ENCODE results near the gene FAM89B.

Gene FAM89B

GRCh38 chr11:65532388-65533064 is 39.8 kb upstream of the FAM89B start:
- Histone ChIP-seq H3K27me3 (no peaks in the 10 kb centered on the region), H3K4me3 (no peak overlapping the region), H3K36me3 (peaks cover 39 to 99% (median 70%) of the 10 kb centered on the region in 3 donors), H3K9me3 (no peaks in the 10 kb centered on the region), H3K4me1 (no peaks in the 10 kb centered on the region), H3K27ac (no peak overlapping the region)
- no peak for DNase-seq
- TF ChIP-seq, protein P1, sequence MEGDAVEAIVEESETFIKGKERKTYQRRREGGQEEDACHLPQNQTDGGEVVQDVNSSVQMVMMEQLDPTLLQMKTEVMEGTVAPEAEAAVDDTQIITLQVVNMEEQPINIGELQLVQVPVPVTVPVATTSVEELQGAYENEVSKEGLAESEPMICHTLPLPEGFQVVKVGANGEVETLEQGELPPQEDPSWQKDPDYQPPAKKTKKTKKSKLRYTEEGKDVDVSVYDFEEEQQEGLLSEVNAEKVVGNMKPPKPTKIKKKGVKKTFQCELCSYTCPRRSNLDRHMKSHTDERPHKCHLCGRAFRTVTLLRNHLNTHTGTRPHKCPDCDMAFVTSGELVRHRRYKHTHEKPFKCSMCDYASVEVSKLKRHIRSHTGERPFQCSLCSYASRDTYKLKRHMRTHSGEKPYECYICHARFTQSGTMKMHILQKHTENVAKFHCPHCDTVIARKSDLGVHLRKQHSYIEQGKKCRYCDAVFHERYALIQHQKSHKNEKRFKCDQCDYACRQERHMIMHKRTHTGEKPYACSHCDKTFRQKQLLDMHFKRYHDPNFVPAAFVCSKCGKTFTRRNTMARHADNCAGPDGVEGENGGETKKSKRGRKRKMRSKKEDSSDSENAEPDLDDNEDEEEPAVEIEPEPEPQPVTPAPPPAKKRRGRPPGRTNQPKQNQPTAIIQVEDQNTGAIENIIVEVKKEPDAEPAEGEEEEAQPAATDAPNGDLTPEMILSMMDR (IDR thresholded peaks at IDR 0.05), result no peak
- intact Hi-C loops (cut with DNase I; ENCODE audit: low total_unique reads), result no loop called here

DNA sequence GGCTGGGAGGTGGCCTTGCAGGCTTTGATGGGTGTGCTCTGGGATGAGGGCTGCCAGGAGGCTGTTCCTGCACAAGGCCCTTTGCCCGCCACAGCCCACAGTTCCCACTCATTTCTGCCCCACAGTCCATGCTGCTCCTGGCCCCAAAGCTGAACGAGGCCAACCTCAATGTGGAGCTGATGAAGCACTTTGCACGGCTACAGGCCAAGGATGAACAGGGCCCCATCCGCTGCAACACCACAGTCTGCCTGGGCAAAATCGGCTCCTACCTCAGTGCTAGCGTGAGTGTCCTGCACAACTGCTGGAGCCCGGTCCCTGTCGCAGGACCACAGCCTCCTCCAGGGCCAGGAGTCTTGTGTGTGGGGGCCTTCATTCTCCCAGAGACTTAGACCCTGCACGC is 37.2 kb upstream of the FAM89B start:
- DNase-seq, result no peak
- H3K36me3 ChIP-seq, result peaks cover 52 to 96% (median 77%) of the 10 kb centered on the region in 3 donors
- no peak overlapping the region for H3K27ac ChIP-seq
- H3K4me1 ChIP-seq, result peaks cover 0 to 14% (median 10%) of the 10 kb centered on the region in 4 donors
- H3K27me3 ChIP-seq, result no peaks in the 10 kb centered on the region
- intact Hi-C loops (cut with DNase I; ENCODE audit: low total_unique reads), result no loop called here
- H3K4me3 ChIP-seq, result no peak overlapping the region
- TF ChIP-seq, protein P1 (IDR thresholded peaks at IDR 0.05), result no peak
- no peaks in the 10 kb centered on the region for H3K9me3 ChIP-seq

DNA sequence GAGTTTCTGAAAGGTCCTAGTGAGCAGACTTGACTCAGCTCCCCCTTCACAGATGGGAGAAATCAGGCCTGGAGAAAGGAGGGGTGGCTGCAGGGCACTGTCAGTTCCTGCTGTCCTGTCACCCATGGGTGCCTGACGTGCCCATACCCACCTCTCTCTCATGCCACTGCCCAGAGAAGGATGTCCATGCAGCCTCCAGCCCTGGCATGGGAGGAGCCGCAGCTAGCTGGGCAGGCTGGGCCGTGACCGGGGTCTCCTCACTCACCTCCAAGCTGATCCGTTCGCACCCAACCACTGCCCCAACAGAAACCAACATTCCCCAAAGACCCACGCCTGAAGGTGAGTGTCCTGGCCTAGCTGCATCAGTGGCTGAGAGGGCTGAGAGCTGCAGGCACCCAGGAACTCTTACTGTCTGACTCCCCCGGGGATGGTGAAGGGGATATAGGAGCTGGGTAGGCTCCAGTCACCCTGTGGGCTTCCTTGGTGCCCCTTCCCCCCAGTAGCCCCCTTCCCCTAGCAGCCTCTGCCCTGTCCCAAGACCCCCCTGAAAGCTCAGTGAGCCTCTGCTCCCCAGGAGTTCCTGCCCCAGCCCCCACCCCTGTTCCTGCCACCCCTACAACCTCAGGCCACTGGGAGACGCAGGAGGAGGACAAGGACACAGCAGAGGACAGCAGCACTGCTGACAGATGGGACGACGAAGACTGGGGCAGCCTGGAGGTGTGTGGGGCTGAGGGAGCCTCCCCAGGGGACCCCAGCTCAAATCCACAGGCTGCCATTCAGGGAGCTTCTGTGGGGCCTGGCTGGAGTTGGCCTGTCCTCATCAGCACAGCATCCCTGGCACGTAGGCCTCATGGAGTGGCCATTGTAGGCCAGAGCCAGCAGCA is 35.7 kb upstream of the FAM89B start:
- Histone ChIP-seq H3K27ac (peak overlapping the region in 1 of 2 donors; percentile 22), H3K9me3 (no peaks in the 10 kb centered on the region), H3K36me3 (peaks cover 40 to 80% (median 61%) of the 10 kb centered on the region in 3 donors), H3K4me3 (no peak overlapping the region), H3K4me1 (peaks cover 0 to 28% (median 21%) of the 10 kb centered on the region in 4 donors), H3K27me3 (no peaks in the 10 kb centered on the region)
- no peak for DNase-seq
- intact Hi-C loops (cut with DNase I; ENCODE audit: low total_unique reads), result no loop called here
- TF ChIP-seq, protein P1 (IDR thresholded peaks at IDR 0.05), result no peak

- Histone ChIP-seq H3K36me3 (peaks cover 34 to 75% (median 55%) of the 10 kb centered on the region in 3 donors), H3K4me3 (no peak overlapping the region), H3K9me3 (no peaks in the 10 kb centered on the region), H3K27ac (peak overlapping the region in 1 of 2 donors; percentile 22), H3K27me3 (no peaks in the 10 kb centered on the region), H3K4me1 (peaks cover 0 to 31% (median 23%) of the 10 kb centered on the region in 4 donors)
- intact Hi-C loops (cut with DNase I; ENCODE audit: low total_unique reads), result no loop called here
- DNase-seq, result no peak
- TF ChIP-seq, protein P1 (IDR thresholded peaks at IDR 0.05), result no peak
These were observed 35.1 kb upstream of the FAM89B start for GRCh38 chr11:65537296-65537597.

- Histone ChIP-seq H3K27ac (peak overlapping the region; percentile 13 to 22), H3K36me3 (peaks cover 29 to 72% (median 50%) of the 10 kb centered on the region in 3 donors), H3K4me1 (peaks cover 0 to 31% (median 23%) of the 10 kb centered on the region in 4 donors), H3K27me3 (no peaks in the 10 kb centered on the region), H3K4me3 (no peak overlapping the region), H3K9me3 (no peaks in the 10 kb centered on the region)
- DNase-seq, result no peak
- TF ChIP-seq, protein P1 (IDR thresholded peaks at IDR 0.05), result no peak
- intact Hi-C loops (cut with DNase I; ENCODE audit: low total_unique reads), result no loop called here
These were observed 34.6 kb upstream of the FAM89B start for GRCh38 chr11:65537620-65538231.
